ENCODE results near the gene SULT4A1.
A peak's percentile ranks its signal among the peaks of the same experiment; 100 is the strongest.

Gene SULT4A1

GRCh38 chr22:43827003-43827735 lies 35.1 kb downstream of the SULT4A1 start:
- no peak for DNase-seq

- no peak for DNase-seq
These were observed 35.9 kb downstream of the SULT4A1 start for GRCh38 chr22:43826142-43827002.

- DNase-seq: no peak
These were observed 36.7 kb downstream of the SULT4A1 start for GRCh38 chr22:43825651-43826050.

DNA sequence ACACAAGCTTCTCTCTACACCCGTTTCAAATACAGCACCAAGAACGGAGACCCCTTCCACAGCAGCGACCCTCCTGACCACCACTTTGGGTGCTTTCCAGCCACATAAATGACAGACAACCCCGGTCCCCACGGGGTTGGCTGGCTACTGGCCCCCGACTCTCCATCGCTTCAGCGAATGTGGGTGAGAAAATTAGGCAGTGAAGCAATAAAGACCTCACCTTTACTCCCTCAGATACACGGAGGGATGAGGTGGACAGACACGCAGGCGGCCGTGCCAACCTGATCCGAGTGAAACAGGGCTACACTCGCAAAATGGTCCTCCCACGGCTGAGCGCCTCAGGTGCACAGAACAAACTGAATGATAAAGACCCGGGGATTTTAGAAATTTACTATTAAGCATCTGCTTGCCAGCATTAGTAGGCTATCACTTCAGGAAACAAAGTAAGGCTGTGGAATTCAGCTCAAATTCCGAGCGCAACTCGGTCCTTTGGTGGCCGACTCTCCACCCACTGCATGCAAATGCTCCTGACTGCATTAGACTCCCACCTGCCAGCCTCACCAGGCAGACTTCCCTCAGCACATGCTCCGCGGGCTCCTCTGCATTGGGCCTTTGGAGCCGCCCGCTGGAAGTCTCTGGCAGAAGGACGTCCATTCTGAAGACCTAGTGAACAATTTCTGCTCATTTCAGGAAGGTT lies 37.4 kb downstream of the SULT4A1 start:
- no peak for DNase-seq

DNA sequence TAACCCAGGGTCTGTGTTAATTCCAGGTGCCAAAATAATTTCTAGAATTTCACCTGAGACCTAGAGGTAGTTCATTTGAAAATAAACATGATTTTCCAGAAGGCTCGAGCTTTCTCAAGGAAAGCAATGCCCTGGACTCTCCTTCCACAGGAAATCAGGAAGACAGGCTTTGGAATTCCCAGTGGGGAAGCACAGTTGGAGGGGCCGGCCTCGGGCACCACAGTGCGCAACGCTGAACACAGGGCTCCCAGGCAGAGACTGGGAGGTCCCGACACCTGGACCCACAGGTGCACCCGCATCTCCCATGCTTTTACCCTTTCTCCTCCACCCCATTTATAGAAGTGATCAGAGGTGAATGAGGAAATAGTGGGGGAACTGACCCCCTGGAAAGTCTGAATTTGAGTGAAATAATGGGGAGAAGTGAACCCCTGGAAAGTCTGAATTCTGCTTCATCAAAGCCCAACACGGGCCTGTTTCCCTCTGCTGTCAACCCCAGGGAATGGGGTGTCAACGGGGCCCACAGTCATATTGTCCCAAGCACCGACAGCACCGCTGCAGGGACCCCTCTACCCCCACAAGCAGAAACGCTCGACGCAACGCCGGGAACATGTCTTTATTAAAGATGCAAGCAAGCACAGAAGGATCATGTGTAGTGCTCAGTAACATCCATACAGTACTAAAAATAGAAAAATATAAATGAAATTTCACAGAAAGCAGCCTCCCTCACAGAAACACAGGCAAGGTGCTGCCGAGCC lies 38.2 kb downstream of the SULT4A1 start:
- DNase-seq: no peak

GRCh38 chr22:43823353-43823908 lies 38.9 kb downstream of the SULT4A1 start:
- DNase-seq: no peak

DNA sequence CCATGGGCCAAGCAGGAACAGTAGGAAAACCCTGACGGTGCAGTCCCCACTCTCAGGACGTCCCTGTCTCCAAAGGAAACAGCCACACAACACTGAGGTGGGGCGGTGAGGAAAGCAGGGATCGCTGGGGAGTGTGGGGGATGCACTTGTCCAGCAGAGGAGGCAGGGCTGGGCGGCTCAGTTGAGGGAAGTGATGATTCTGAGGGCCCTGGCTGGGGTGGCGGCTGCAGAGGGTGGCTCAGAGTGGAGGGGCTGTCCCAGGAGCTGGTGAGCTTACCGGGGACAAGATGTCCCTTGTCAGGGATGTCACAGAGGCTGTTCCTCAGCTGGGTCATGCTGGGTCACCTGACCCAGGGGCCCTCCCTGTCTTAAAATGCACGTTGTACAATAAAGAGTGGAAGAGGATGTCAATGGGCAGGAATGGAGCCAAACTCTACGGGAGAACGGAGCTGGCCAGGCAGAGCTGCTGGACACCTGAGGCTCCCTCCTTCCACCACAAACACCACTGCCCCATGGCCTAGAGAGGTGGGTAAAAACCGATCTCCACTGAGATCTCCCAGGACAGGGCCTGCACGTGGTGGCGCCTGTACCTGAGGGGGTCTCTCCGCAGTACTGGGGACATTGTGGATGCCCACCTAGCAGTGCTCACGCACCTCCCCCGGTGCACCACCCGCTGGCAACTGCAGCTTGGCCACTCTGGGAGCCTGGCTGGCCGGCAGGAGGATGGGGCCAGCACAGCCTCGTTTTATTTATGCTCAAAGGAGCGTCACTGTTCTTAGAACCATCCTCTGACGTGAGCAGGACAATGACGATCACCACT lies 40.5 kb downstream of the SULT4A1 start:
- DNase-seq: no peak

GRCh38 chr22:43820651-43821305 lies 41.5 kb downstream of the SULT4A1 start:
- DNase-seq: no peak

GRCh38 chr22:43819931-43820640 lies 42.2 kb downstream of the SULT4A1 start:
- no peak for DNase-seq

DNA sequence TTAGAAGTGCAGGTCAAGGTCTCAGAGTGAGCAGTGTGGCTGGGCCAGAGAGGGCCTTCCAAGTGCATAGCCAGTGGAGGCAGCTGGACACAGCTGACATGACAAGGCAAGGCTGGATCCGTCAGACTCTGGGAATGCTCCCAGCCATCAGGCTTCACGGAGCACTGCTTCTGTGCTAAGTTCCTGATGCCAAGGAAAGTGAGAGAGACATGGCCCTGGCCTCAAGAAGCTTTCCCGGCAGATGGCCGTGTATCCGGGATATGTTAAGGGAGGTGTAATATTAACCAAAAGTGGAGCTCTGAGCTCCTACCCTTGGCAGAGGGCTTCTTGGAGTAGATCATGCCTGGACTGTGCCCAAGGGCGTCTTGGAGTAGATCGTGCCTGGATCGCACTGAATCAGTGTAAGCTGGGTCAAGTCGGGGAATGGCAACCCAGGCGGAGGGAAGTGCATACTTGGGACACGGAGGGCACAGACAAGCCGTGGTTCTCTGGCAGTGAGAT lies 42.8 kb downstream of the SULT4A1 start:
- DNase-seq: no peak

- no peak for DNase-seq
These were observed 43.3 kb downstream of the SULT4A1 start for GRCh38 chr22:43818981-43819380.

- no peak for DNase-seq
These were observed 44.9 kb downstream of the SULT4A1 start for GRCh38 chr22:43817402-43817801.

GRCh38 chr22:43814264-43814663 lies 48.0 kb downstream of the SULT4A1 start:
- no peak for DNase-seq

GRCh38 chr22:43812890-43813289 lies 49.4 kb downstream of the SULT4A1 start:
- DNase-seq: no peak

GRCh38 chr22:43812149-43812842 lies 50.0 kb downstream of the SULT4A1 start, which contains the start of gene EFCAB6:
Gene EFCAB6 (minus strand): TSS chr22:43812305. CDS start chr22:43782318, 29,987 bp downstream.
- peak; percentile 68 for DNase-seq

DNA sequence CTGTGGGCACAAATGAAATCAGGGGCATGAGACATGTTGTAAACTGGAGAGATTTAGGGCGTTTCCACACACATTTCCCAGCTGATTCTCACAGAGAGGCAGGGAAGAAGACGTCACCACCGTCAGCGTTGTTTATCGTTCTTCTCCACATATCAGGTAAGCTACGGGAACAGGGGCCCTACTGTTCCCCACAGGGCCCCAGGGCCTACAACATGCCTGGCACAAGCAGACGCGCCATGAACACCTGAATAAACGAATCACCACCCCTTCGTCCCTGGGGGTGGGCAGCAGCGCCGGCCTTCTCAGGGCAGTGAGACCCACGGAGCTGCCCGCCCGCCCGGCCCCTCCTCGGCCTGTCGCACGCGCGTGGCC lies 50.5 kb downstream of the SULT4A1 start:
- no peak for DNase-seq

DNA sequence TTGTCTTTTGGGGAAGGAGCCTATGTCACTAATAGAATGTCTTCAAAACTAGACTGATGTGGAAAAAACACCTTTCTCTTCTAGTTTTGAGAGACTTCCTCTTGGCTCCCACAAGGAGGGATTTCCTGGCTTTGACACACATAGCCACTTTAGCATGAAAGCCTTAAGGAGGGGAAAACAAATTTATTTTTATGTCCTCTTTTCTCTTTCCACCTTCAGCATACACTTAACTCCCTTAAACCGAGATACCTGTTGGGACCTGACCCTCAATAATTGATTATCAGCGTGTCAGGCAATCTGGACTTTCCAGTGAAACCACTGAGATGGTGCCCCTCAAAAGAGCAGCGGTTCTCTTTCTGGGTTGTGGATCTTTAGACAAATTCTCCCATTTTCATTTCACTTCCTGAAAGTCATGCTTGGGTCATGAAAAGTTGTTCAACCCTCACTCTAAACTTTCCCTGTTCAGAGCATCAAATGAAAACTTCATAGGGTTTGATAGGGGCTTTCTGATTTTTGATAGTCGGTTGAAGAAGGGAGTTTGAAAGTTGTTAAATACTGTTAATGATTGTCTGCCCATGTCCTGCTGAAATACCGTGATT lies 59.3 kb downstream of the SULT4A1 start:
- no peak for DNase-seq

- DNase-seq: no peak
These were observed 61.3 kb downstream of the SULT4A1 start for GRCh38 chr22:43800970-43801369.

DNA sequence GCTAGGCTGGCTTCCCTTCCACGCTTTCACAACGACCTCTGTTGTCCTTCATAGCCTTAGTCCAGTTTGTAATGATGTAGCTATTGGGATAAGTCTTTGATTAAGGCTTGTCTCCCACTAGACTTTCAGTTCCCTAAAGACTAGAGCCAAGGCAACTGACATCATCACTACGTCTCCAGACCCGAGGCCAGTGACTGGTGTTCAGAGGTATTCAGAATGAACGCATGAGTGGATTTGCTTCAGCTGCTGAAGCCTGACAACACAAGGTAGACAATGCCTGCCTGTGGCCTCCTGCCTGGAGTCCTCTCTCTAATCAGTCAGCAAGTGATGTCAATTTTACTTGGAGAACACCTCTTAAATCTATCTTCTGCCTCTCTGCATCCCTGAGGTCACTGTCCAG lies 63.8 kb downstream of the SULT4A1 start:
- no peak for DNase-seq

Measured in GF-D8 (cell line).